Liver (tissue), 3 donors: ENCODE results near the gene RSPO4.

ENCODE experiments used
- FOXA1 ChIP-seq: IDR thresholded peaks from 2 replicates; pipeline ENCODE4 v1.6.1; 2016; ENCODE audit warnings: antibody characterized with exemption
- FOXA2 ChIP-seq: IDR thresholded peaks from 2 replicates; pipeline ENCODE4 v1.6.1; 2016; ENCODE audit warnings: antibody characterized with exemption
- GABPA ChIP-seq, 2 donors: IDR thresholded peaks in 1 of 2; conservative IDR thresholded peaks in 1 of 2; 2 replicates each; pipeline ENCODE4 v1.6.1; 2016; ENCODE audit warnings: antibody characterized with exemption in 2 of 2, mild to moderate bottlenecking in 1 of 2, moderate library complexity in 1 of 2
- HNF4G ChIP-seq: IDR thresholded peaks from 2 replicates; pipeline ENCODE4 v1.6.1; 2016; ENCODE audit warnings: antibody characterized with exemption
- JUND ChIP-seq, 2 donors: IDR thresholded peaks; 2 replicates each; pipeline ENCODE4 v1.6.1; 2016; ENCODE audit warnings: antibody characterized with exemption in 2 of 2
- RAD21 ChIP-seq, 2 donors: IDR thresholded peaks; 2 replicates each; pipeline ENCODE4 v1.6.1; 2016; ENCODE audit warnings: antibody characterized with exemption in 2 of 2, mild to moderate bottlenecking in 2 of 2
- RXRA ChIP-seq, 2 donors: IDR thresholded peaks; 2 replicates each; pipeline ENCODE4 v1.6.1; 2017 to 2018; ENCODE audit warnings: antibody characterized with exemption in 2 of 2, mild to moderate bottlenecking in 1 of 2
- TAF1 ChIP-seq: conservative IDR thresholded peaks from 2 replicates; pipeline ENCODE4 v1.6.1; 2016; ENCODE audit warnings: antibody characterized with exemption, mild to moderate bottlenecking
- YY1 ChIP-seq: IDR thresholded peaks from 2 replicates; pipeline ENCODE4 v1.6.1; 2016; ENCODE audit warnings: antibody characterized with exemption, mild to moderate bottlenecking
- TF ChIP-seq, protein P1 (sequence below): IDR thresholded peaks from 2 replicates; pipeline ENCODE4 v1.6.1; 2016; ENCODE audit warnings: antibody characterized with exemption
- TF ChIP-seq, protein P2 (sequence below): fragments of 150-350 bp; IDR thresholded peaks from 2 replicates; pipeline ENCODE4 v1.5.1; 2017; ENCODE audit warnings: improper control_type of control experiment, low read depth, low read length; ENCODE audit not compliant: missing input control
- TF ChIP-seq, protein P3 (sequence below): IDR thresholded peaks from 2 replicates; pipeline ENCODE4 v1.6.1; 2016; ENCODE audit warnings: antibody characterized with exemption
- TF ChIP-seq, protein P4 (sequence below): IDR thresholded peaks from 2 replicates; pipeline ENCODE4 v1.6.1; 2016; ENCODE audit warnings: antibody characterized with exemption, mild to moderate bottlenecking
- TF ChIP-seq, protein P5 (sequence below): IDR thresholded peaks from 2 replicates; pipeline ENCODE4 v1.6.1; 2016; ENCODE audit warnings: antibody characterized with exemption
- donor health status: healthy.
- donor health status: healthy.

DNA sequence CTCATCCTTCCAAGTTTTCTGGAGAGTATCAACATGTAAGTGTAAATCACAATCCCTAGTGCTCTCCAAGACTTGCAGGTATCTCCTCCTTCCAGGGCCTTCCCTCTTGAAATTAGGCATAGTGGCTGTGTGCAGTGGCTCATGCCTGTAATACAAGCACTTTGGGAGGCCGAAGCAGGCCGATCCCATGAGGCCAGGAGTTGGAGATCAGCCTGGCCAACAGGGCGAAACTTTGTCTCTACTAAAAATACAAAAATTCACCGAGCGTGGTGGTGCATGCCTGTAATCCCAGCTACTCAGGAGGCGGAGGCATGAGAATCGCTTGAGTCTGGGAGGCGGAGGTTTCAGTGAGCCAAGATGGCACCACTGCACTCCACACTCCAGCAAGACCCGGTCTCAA, 76.6 kb downstream of the RSPO4 start:
- TF ChIP-seq, protein P1, sequence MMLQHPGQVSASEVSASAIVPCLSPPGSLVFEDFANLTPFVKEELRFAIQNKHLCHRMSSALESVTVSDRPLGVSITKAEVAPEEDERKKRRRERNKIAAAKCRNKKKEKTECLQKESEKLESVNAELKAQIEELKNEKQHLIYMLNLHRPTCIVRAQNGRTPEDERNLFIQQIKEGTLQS = no peak
- TF ChIP-seq, protein P2, sequence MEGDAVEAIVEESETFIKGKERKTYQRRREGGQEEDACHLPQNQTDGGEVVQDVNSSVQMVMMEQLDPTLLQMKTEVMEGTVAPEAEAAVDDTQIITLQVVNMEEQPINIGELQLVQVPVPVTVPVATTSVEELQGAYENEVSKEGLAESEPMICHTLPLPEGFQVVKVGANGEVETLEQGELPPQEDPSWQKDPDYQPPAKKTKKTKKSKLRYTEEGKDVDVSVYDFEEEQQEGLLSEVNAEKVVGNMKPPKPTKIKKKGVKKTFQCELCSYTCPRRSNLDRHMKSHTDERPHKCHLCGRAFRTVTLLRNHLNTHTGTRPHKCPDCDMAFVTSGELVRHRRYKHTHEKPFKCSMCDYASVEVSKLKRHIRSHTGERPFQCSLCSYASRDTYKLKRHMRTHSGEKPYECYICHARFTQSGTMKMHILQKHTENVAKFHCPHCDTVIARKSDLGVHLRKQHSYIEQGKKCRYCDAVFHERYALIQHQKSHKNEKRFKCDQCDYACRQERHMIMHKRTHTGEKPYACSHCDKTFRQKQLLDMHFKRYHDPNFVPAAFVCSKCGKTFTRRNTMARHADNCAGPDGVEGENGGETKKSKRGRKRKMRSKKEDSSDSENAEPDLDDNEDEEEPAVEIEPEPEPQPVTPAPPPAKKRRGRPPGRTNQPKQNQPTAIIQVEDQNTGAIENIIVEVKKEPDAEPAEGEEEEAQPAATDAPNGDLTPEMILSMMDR = no peak
- TF ChIP-seq FOXA2 (no peak), HNF4G (no peak), JUND (IDR thresholded peaks at IDR 0.05) (no peak), RAD21 (IDR thresholded peaks at IDR 0.05) (no peak), GABPA (IDR thresholded peaks at IDR 0.05 in 1 of 2, conservative IDR thresholded peaks at IDR 0.05 in 1 of 2) (no peak), YY1 (no peak), TAF1 (no peak), FOXA1 (no peak), RXRA (IDR thresholded peaks at IDR 0.05) (no peak)
- TF ChIP-seq, protein P3, sequence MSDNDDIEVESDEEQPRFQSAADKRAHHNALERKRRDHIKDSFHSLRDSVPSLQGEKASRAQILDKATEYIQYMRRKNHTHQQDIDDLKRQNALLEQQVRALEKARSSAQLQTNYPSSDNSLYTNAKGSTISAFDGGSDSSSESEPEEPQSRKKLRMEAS = no peak
- TF ChIP-seq, protein P4, sequence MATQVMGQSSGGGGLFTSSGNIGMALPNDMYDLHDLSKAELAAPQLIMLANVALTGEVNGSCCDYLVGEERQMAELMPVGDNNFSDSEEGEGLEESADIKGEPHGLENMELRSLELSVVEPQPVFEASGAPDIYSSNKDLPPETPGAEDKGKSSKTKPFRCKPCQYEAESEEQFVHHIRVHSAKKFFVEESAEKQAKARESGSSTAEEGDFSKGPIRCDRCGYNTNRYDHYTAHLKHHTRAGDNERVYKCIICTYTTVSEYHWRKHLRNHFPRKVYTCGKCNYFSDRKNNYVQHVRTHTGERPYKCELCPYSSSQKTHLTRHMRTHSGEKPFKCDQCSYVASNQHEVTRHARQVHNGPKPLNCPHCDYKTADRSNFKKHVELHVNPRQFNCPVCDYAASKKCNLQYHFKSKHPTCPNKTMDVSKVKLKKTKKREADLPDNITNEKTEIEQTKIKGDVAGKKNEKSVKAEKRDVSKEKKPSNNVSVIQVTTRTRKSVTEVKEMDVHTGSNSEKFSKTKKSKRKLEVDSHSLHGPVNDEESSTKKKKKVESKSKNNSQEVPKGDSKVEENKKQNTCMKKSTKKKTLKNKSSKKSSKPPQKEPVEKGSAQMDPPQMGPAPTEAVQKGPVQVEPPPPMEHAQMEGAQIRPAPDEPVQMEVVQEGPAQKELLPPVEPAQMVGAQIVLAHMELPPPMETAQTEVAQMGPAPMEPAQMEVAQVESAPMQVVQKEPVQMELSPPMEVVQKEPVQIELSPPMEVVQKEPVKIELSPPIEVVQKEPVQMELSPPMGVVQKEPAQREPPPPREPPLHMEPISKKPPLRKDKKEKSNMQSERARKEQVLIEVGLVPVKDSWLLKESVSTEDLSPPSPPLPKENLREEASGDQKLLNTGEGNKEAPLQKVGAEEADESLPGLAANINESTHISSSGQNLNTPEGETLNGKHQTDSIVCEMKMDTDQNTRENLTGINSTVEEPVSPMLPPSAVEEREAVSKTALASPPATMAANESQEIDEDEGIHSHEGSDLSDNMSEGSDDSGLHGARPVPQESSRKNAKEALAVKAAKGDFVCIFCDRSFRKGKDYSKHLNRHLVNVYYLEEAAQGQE = no peak
- TF ChIP-seq, protein P5, sequence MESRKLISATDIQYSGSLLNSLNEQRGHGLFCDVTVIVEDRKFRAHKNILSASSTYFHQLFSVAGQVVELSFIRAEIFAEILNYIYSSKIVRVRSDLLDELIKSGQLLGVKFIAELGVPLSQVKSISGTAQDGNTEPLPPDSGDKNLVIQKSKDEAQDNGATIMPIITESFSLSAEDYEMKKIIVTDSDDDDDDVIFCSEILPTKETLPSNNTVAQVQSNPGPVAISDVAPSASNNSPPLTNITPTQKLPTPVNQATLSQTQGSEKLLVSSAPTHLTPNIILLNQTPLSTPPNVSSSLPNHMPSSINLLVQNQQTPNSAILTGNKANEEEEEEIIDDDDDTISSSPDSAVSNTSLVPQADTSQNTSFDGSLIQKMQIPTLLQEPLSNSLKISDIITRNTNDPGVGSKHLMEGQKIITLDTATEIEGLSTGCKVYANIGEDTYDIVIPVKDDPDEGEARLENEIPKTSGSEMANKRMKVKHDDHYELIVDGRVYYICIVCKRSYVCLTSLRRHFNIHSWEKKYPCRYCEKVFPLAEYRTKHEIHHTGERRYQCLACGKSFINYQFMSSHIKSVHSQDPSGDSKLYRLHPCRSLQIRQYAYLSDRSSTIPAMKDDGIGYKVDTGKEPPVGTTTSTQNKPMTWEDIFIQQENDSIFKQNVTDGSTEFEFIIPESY = no peak
